HG03108 (cell line): ENCODE data around the gene TSPAN9.

Experiments
- ATAC-seq: cut with Tn5 transposase; IDR thresholded peaks from one replicate; pipeline ENCODE4 v1.9.1; 2021; ENCODE audit warnings: moderate library complexity; ENCODE audit not compliant: unreplicated experiment

TSPAN9 gene

DNA sequence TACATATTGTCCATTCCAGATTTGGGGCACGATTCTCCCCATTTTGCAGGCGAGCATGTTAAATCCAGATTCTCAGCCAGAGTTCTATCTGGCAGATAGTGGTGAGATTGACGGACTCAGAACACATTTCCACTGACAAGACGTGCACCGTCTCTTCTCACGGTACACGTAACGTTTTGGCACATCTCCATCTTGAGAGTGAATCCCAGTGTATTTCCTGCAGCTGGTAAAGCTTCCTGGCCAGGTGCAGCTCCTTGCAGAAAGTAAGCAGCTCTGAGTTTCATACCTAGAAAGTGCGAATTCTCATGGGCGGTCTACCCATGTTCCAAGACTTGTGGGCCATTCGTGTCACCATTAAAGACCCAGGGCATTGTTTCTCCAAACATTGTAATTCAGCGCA lies 102.6 kb downstream of the TSPAN9 start:
- ATAC-seq: no peak

DNA sequence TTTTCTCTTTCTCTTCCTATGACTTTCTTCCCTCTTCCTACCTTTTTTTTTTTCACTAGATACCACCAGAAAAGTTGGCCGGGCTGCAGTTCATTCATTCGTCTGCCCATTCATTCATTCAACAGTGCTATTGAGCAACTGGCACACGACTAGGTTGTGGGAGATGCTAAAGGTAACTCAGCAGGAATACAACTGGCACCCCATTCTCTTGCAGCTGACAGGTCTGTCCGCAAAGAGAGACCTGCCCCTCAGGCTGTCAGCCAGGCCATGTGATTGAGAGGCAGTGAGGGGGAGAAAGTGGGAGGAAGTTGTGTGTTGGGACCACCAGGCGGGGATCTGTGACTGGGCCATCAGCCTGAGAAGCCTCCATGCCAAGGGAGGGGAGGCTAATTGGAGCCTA lies 105.2 kb downstream of the TSPAN9 start:
- ATAC-seq: no peak

DNA sequence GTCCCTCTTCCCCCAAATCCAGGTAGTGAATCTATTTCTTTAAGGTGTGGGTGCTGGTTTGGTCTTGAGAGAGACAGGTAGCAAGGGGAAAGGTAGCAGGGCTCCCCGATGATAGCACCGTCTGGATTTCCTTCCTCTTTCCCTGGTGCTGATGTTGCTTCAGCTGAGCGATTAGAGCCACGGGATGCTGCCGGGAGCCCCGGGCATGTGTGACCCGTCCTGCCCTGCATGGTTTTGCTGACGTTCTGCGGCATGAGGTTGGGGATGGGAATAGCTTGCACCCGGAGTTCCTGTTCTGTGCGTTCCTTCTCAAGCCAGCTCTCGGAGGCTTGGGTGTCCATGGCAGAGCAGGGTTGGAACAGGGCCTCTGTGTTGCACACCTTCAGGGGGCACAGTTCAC lies 107.3 kb downstream of the TSPAN9 start:
- no peak for ATAC-seq

DNA sequence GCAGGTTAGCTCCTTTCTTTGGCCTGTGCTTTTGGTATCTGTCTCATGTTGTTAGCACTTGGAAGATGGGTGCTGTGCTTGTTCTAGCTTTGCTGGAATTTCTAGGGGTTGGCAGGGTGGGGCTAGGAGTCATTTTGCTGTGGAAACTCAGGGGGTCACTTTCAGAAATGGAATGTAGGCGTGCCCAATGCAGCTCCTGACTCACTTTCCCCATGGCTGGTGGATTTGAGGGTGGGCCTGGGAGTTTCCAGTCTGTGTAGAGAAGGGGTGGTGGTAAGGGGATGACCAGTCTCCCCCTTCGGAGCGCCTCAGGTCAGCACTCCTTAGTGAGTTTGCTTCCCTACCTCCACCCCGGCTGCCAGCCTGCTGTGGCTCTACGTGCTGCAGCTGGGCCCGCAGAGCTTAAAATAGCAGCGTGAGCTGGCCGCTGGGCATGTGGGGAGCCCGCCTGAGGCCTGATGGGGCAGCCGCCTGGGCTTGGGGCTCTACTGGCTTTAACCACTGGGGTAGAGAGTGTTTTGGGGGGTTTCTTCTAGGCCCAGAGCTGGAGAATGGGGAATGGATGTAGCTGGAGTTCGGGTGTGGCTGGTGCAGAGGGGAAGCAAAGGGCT lies 108.2 kb downstream of the TSPAN9 start:
- no peak for ATAC-seq

DNA sequence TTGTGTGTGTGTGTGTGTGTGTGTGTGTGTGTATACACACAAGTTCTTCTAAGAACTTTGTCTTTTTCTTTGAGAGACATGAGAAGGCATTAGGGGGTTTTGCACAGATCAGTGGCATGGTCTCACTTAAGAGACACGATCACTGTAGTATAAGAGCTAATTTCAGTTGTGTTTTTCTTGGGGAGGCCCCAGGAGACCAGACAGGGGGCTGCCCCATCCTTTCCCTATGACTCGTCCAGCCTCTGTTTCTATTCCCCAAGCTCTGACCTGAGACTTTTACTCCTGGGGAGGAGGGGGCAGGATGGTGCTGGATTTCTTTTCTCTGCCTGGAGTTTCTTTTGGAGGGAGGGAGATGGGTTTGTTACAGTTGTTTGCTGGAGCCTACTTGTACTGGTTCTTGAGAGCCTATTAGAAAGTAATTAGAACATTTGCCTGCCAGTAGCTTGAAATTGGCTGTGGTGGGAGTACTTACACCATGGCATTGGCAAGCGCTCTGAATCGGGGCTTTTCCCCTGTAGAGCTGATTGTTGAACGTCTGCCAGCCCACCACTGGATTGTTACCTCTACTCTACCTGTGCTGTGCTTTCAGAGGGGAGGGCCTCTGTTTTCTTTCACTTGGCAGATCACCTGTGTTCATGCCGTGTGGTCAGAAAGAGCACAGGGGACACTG lies 109.5 kb downstream of the TSPAN9 start:
- peak; percentile 65 for ATAC-seq

DNA sequence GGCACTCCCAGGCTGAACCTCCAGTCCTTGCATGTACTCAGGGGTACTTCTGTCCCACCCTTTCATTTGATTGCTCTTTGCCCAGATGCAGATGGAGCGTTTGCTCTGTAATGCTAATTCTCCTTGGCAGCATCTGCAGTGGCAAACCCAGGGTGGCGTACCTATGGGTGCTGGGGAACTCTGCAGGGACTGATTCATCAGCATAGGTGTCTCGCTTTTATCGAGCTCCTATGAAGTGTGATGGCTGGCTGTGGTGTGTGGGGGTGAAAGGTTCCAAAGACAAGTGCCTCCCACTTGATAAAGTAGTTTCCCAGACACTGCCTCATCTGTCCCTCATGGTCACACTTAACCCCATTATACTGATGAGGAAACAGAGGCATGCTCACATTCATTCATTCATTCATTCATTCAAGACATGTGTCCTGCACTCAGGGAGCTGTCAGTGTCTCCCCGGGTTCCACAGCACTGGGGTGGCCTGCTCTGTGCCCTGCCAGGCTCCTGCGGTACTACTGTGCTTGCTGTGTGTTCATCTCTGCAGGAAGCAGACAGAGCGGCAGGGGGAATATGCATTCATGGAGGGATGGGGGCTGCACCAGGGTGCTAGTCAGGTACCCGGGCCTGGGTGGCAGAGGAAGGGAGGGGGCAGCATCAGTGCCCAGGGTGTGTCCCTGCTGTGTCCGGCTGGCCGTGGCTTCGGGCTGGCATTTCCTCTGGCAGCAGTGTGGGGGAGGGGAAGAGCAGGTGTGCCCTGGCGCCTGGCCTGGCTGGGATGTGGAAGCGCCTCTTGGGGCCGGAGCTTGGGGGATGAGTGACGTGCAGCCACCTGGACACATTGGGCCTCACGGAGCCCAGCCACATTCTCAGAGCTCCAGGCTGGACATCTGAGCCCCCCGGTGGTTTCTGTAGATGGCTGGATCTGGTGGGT lies 110.9 kb downstream of the TSPAN9 start:
- ATAC-seq: no peak

DNA sequence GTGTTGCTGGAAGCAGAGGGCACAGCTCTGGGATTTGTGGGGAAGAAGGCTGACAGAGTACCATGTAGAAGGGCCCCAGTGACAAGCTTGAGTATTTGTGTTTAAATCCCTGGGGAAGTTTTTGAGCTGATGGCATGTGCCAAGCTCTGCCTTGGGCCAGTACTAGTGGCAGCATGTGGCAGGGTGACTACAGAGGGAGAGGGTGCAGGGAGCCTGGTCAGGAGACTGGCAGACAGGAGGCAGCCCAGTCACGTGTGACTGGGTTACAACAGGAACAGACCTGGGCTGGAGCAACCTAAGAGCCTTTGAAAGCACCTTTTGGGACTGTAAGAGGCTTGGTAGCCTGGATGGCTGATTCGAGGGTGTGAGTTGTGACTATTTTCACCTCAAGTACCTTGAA lies 112.1 kb downstream of the TSPAN9 start:
- no peak for ATAC-seq

DNA sequence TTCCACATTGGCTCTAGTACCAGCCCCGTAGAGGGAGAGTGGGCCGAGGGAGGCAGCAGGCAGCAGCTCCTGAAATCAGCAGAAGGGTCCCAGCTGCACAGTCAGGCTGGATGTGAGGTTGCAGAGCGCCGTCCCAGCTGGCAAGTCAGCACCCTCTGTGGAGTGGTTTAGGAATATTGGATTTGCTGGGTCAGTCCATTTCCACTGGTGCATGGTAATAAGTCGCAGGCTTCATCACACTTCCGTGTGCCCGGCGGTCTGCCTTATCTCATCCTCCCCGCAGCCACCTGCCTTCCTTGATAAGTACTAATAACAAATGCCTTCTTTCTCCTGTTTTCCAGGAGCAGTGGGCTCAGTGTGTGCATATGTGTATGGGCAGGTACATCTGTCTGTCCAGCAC lies 112.9 kb downstream of the TSPAN9 start:
- no peak for ATAC-seq

DNA sequence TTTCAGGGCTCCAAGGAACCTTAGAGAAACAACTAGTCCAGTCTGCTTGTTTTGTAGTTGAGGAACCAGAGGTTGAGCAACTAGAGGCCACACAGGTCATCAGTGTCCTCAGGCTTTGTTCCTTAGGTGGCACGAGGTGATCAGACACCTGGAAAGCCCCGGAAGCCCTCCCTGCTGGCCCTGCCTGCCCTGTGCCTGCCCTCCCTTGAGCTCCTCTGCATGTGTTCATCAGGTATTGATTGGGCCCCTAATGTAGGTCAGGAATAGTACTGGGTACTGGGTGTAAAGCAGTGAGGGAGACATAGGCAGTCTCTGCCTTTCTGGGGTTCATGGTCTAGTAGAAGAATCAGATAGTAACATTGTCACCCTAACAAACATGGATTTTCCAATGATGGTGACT lies 114.3 kb downstream of the TSPAN9 start:
- ATAC-seq: no peak

DNA sequence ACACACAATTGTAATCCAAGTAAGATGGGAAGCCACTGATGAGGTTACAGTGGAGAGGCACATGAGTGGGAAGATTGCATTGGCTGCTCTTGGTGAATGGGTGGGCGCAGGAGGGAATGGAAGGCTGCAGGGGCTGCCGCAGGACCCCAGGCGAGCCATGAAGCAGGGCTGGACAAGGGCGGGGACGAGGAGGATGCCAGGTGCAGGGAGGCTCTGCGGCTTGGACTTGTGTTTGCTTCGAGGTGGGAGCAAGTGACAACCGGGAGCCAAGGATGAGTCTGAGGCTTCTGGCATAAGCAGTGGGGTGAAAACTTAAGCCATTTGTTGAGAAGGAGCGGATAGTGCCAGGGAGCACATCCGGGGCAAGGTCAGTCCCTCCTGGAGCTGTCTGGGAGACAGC lies 115.0 kb downstream of the TSPAN9 start:
- no peak for ATAC-seq

DNA sequence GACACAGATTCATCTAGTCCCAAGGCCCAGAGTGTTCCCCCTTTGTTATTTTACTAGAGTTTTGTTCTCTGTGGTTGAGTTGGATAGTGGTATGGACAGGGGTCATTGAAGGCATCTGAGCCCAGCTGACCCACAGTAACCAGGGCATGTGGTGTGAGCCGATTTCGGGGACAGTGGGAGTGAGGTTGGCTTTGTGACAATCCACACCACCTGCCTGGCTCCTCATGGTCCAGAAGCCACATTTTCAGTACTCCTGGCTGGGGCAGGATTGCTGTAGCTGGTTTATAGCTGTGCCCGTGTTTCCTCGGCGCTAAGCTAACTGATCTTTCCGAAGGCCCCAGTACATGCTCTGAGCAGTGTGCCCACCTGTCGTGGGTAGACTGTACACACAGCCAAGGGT lies 116.0 kb downstream of the TSPAN9 start:
- no peak for ATAC-seq

DNA sequence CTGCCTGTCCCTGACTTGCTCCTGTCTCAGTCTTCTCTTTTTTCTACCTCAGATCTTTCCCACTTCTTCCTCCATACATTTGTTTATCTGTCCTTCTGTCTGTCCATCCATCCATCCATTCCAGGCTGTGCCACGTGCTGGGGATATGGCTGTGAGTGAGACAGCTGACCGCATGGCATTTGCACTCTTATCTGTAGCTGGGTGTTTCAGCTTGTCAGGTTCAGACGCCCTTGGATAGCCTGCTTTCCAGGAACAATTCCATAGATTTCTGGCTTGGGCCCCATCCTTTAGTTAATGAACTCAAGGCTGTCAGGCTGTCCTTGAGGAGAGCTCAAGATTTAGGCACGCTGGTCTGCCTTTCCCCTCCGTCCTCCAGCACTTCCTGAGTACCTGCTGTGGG lies 116.6 kb downstream of the TSPAN9 start:
- no peak for ATAC-seq

DNA sequence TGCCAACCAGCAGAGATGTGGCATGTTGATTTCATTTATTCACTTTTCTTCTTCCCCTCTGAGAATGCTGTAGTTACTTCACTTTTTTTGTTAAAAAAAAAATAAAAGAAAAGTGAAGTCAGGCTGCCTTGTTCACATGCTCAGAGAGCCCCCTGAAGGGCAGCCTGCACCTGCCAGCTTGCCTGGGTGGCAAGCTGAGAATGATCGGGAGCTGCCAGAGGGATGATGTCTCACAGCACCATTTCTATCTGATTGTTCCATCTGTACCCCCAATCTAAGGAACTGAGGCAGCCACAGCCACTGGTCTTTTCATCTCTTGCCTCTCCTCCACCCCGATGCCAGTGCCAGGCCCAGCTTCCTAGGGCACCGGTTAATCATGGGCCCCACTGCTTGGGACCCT lies 118.2 kb downstream of the TSPAN9 start:
- ATAC-seq: no peak

DNA sequence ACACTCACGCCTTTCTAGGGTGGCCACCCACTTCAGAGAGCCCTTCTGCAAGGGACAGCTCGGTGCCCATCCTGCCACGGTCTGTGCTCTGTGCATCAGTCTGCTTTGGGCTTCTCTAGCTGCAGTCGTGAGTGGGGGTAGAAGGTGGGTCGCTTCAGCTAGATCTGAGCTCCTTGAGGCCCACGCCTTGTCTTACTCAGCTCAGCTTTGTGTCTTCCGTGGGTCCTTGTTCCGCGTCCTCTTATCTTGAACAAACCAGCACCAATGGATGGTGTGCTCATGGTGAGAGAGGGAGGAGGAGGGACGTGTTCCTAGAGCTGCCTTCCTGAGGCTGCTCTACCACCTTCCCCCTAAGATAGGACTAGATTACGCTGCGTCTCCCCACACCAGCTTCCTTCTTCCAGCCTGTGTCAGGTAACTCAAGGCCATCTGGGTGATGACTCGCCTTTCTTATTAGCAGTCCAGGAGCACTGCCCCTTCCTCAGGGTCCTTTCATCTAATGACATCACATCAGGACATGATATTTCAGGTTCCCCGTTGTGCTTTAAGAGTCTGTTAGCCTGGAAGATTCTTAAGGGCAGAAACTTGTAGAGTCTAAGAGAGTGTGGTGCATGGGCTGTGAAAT lies 118.8 kb downstream of the TSPAN9 start:
- ATAC-seq: no peak

DNA sequence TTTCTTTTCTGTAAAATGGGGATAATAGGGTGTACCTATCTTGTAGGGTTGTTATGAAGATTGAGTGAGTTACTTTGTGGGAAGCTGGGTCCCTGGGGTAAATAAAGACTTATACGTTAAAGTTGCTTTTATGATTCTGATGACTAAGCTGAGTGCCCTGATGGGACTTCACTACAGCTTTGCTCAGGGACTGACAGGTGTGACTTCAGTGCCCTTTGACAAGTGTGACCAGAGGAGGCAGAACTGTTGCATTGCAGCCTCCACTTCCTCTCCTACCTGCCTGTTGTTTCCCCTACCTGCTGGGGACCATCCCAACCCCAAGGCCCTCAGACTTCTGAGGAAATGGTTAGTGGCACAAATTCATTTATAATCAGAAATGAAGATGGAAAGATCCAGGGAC lies 119.3 kb downstream of the TSPAN9 start:
- no peak for ATAC-seq

DNA sequence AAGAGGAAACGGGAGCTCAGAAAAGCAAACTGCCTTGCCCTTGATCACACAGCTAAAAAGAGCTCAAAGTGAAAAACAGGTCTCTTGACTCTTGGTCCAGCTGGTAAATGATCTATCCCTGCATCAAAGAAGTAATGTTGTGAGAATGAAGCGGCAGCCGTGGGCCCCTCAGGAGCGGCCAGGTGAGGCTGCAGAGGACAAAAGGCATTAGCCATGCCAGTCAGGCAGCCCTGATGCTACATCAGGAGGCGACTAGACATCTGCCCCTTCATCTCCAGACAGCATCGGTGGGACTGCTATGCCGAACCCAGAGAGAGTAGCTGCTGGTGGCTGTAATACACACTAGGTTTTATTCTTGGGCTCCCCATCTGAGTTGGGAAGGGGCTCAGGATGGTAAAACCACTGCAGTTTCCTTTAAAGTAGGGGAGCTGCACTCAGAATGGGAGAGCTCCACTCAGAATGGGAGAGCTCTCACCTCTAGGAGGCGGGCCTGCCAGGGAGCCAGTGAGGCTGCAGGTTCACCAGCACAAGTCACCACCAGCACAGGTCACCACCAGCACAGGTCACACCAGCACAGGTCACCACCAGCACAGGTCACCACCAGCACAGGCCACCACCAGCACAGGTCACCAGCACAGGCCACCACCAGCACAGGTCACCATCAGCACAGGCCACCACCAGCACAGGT lies 120.1 kb downstream of the TSPAN9 start:
- no peak for ATAC-seq

DNA sequence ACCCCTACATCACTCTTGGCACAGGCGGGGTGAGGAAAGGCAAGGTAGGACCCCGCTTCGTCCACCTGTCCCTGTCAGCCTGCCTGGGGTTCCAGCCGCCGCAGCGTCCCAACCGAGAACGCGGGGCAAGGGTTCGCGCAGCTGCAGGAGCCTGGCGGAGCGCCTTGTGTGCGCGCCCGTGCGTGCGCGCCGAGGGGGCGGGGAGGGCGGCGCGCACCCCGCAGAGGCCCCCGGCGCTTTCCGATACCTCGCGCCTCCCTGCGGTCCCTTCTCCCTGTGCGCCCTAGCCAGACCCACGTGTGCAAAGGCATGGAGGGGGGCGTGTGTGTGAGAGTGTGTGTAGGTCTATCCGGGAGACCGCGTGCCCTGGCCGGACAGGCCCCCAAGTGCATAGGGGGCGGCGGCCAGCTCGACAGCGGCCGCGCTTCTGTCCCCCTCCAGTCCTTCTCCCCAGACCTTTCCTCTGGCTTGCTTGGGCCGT lies 122.4 kb downstream of the TSPAN9 start:
- no peak for ATAC-seq

DNA sequence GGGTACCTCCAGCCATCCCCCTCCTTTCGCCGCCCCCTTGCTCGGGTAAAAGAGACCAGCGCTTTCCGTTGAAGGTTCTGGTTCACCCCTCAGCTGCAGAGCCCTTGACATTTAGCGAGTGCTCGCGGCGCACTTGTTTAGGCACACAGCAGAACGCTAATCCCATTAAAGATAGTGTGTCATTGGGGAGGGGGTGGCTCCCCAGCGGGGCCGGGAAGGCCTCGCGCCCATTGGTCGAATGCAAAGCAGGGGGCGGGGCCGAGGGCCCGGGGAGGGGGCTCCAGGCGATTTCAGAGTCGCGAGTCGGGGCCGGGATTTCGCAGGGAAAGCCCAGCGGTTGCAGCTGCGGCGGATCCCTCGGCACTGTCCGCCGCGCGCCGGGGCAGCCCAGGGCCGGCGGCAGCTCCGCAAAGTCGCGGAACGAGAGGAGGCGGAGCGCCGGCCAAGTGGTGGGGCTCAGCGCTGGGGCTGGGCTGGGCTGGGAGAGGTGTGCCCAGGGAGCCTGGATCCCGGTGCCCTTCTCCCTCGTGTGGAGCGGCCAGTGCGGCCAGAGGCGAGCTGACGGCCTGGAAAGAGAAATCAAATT lies 122.9 kb downstream of the TSPAN9 start:
- no peak for ATAC-seq

DNA sequence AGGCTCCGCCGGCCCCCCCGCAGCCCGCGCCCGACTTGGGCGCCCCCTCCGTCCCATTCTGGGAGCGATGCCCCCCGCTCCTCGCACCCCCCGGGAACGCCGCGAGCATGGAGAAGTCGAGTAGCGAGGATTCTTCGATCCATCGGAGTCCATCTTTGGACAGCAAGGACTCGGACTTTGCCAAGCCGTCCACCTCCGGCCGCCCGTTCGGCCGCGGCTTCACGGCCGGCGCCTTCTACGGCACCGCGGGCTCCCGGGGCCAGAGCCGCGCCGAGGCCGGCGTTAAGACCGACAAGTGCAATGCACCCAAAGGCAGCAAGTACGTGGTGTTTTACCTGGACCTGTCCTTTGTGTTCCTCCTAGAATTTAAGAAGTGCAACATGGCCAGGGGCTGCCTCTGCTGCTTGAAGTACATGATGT lies 123.6 kb downstream of the TSPAN9 start:
- no peak for ATAC-seq

DNA sequence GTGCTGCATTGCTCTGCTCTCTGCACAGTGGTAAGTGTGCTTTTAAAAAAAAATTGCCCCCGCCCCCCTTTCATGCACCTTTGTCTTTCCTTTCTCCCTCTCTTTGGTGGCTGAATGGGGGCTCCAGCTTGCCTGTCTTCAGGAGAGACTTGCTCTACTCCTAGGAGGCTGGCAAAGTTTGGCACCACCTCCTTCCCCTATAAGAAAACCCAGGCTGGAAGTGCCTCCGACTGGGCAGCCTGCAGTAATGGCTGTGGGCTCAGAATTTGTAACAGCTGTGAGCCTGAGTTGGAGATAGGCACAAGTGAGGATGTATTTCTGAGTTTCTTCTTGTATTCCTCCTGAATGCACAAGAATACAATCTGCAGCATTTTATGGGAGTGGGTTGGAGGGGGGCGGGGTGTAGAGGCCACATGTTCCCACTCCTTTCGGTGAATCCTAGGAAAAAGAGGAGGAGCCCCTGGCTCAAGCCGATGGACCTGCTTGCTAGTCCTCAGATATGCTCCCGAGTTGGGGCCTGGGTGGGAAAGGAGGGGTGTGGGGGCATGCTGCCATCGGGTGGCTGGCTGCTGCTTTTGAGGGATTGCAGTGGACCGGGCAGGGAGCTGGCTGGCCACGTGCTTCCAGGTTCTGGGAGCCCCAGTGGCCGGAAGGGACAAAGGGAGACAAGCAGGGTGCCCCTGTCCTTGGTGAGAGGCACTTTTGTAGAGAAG lies 124.3 kb downstream of the TSPAN9 start:
- ATAC-seq: no peak
